Suprapubic skin (tissue), 4 donors: ENCODE results near the gene BLVRB.

Source experiments
- CTCF ChIP-seq, 2 donors: fragments of 200-600 bp in 1 of 2; fragments of 450-650 bp in 1 of 2; sonication (generic) in 1 of 2; IDR thresholded peaks; one replicate each; pipeline ENCODE4 v1.5.1; 2016 to 2019; ENCODE audit warnings: antibody characterized with exemption in 2 of 2, mild to moderate bottlenecking in 1 of 2, moderate library complexity in 1 of 2
- EP300 ChIP-seq: sonication (generic); formaldehyde crosslinking; IDR thresholded peaks from one replicate; pipeline ENCODE4 v1.6.1; 2017; ENCODE audit warnings: antibody characterized with exemption
- POLR2A ChIP-seq, 2 donors: fragments of 450-650 bp; IDR thresholded peaks; one replicate each; pipeline ENCODE4 v1.6.1; 2017; ENCODE audit warnings: antibody characterized with exemption in 2 of 2, mild to moderate bottlenecking in 2 of 2, moderate library complexity in 2 of 2
- POLR2AphosphoS5 ChIP-seq, 3 donors: sonication (generic); formaldehyde crosslinking; IDR thresholded peaks; one replicate each; pipeline ENCODE4 v1.6.1; 2017; ENCODE audit warnings: antibody characterized with exemption in 3 of 3

GRCh38 chr19:40499320-40499719 lies 33.8 kb upstream of the BLVRB start:
- no peak for TF ChIP-seq POLR2AphosphoS5 (IDR thresholded peaks at IDR 0.05)
- TF ChIP-seq CTCF (IDR thresholded peaks at IDR 0.05), result no peak
- no peak for TF ChIP-seq POLR2A (IDR thresholded peaks at IDR 0.05)
- TF ChIP-seq EP300, result no peak
